22Rv1 (cell line): Measurements from ENCODE around the gene NOS3.

ENCODE experiments used
- ZFX ChIP-seq: fragments of 450-650 bp; IDR thresholded peaks from 2 replicates; pipeline ENCODE4 v1.6.1; 2017; ENCODE audit warnings: antibody characterized with exemption, borderline replicate concordance
- TF ChIP-seq, protein P1 (sequence below): fragments of 450-650 bp; IDR thresholded peaks from 2 replicates; pipeline ENCODE4 v1.5.1; 2017; ENCODE audit warnings: mild to moderate bottlenecking

DNA sequence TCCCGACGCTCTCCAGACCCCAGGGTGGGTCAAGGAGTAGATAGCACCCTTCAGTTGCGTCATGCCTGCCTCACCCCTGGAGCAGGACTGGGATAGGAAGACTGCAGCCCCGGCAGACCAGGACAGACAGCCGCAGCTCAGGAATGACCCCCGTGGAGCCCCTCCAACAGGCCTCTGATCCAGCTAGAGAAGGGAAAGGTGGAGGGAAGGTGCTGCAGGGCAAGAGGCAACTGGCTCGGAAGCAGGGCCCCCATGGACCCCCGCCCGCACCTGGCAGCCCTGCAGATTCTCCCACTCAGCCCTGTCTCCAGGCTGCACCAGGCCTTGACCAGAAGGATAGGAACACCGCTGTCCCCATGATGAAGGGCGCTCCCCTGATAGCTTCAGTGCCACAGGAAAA, 20.4 kb upstream of the NOS3 start:
- no peak for TF ChIP-seq ZFX
- TF ChIP-seq, protein P1, sequence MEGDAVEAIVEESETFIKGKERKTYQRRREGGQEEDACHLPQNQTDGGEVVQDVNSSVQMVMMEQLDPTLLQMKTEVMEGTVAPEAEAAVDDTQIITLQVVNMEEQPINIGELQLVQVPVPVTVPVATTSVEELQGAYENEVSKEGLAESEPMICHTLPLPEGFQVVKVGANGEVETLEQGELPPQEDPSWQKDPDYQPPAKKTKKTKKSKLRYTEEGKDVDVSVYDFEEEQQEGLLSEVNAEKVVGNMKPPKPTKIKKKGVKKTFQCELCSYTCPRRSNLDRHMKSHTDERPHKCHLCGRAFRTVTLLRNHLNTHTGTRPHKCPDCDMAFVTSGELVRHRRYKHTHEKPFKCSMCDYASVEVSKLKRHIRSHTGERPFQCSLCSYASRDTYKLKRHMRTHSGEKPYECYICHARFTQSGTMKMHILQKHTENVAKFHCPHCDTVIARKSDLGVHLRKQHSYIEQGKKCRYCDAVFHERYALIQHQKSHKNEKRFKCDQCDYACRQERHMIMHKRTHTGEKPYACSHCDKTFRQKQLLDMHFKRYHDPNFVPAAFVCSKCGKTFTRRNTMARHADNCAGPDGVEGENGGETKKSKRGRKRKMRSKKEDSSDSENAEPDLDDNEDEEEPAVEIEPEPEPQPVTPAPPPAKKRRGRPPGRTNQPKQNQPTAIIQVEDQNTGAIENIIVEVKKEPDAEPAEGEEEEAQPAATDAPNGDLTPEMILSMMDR: no peak
